A673 (cell line): ENCODE measurements around the gene SPINT3. TPM values are rescaled to one million over a fixed set of nuclear protein-coding genes. Genes with fewer than 3 reads are reported as not detected.

ENCODE experiments used
- BruUV-seq: library from RNA; stranded (reverse); fragments of 400-500 nt; replicated peaks from 2 replicates; lab custom pipeline; 2021; lab: Mats Ljungman, UMichigan
- CTCF ChIA-PET: fragments of 300-600 bp; sonication (Branson Sonifier 250); formaldehyde crosslinking; loops from one replicate; lab custom pipeline; 2022; ENCODE audit warnings: antibody characterized with exemption; lab: Charles Lee
- POLR2A ChIA-PET: fragments of 300-600 bp; sonication (Branson Sonifier 250); formaldehyde crosslinking; loops from one replicate; lab custom pipeline; 2022; ENCODE audit warnings: antibody characterized with exemption; ENCODE audit not compliant: low non-redundant PET; lab: Charles Lee
- DNase-seq: peaks from one replicate; pipeline ENCODE4 v3.0.0-alpha.2; 2015; ENCODE audit warnings: low spot score
- H3K27ac ChIP-seq: fragments of 200-600 bp; sonication (generic); 2 replicates; pipeline ENCODE4 v1.5.1; 2016; ENCODE audit warnings: mixed run types, low read depth, mild to moderate bottlenecking, mixed read lengths, antibody characterized with exemption, low read length; ENCODE audit not compliant: poor library complexity, severe bottlenecking
- H3K27me3 ChIP-seq: fragments of 200-600 bp; sonication (generic); replicated peaks from 2 replicates; pipeline ENCODE4 v1.6.1; 2017; ENCODE audit warnings: mixed run types, low read depth, mild to moderate bottlenecking, mixed read lengths, antibody characterized with exemption, low read length; ENCODE audit not compliant: insufficient read depth, poor library complexity
- H3K36me3 ChIP-seq: fragments of 200-600 bp; sonication (generic); 2 replicates; pipeline ENCODE4 v1.6.1; 2016; ENCODE audit warnings: mixed run types, mild to moderate bottlenecking, mixed read lengths, antibody characterized with exemption, low read length; ENCODE audit not compliant: insufficient read depth, poor library complexity, severe bottlenecking
- H3K4me1 ChIP-seq: fragments of 200-600 bp; sonication (generic); 2 replicates; pipeline ENCODE4 v1.6.1; 2017; ENCODE audit warnings: mixed run types, mild to moderate bottlenecking, mixed read lengths, antibody characterized with exemption, low read length; ENCODE audit not compliant: insufficient read depth, poor library complexity, severe bottlenecking
- H3K4me3 ChIP-seq: fragments of 200-600 bp; sonication (generic); 2 replicates; pipeline ENCODE4 v1.5.1; 2016; ENCODE audit warnings: low read depth, mixed run types, mild to moderate bottlenecking, mixed read lengths, low read length; ENCODE audit not compliant: poor library complexity, severe bottlenecking
- H3K9me3 ChIP-seq: fragments of 200-600 bp; sonication (generic); 2 replicates; pipeline ENCODE4 v1.6.1; 2016; ENCODE audit warnings: mixed run types, low read depth, mild to moderate bottlenecking, mixed read lengths, antibody characterized with exemption, low read length; ENCODE audit not compliant: poor library complexity, severe bottlenecking
- CTCF ChIP-seq: fragments of 300-800, 200-600 bp; sonication (generic); conservative IDR thresholded peaks from 2 replicates; pipeline ENCODE4 v1.5.1; 2017; ENCODE audit warnings: low read depth, mild to moderate bottlenecking, antibody characterized with exemption, low read length, moderate library complexity, mixed read lengths
- EZH2 ChIP-seq: fragments of 200-600 bp; sonication (generic); IDR thresholded peaks from 2 replicates; pipeline ENCODE4 v1.6.1; 2017; ENCODE audit warnings: borderline replicate concordance, low read depth, mild to moderate bottlenecking, mixed read lengths, antibody characterized with exemption, low read length; ENCODE audit not compliant: poor library complexity, severe bottlenecking
- intact Hi-C: fragments of 100-400 bp; cut with micrococcal nuclease; formaldehyde crosslinking; loops from one replicate; pipeline ENCODE4 v1.10.0; 2022; ENCODE audit not compliant: unreplicated experiment
- total RNA-seq: library from RNA; stranded (reverse); gene quantifications from 2 replicates; pipeline ENCODE4 v1.2.3, GENCODE V29; 2021

The SPINT3 gene
- total RNA-seq, 1 experiment from 2014 or later: not detected

GRCh38 chr20:45470262-45470931 lies 45.0 kb downstream of the SPINT3 start:
- peaks cover 44% of the 10 kb centered on the region for H3K27me3 ChIP-seq
- no peak for DNase-seq
- H3K27ac ChIP-seq: no peak overlapping the region
- no peaks in the 10 kb centered on the region for H3K9me3 ChIP-seq
- no TSS peak for BruUV-seq
- TF ChIP-seq CTCF: no peak
- TF ChIP-seq EZH2: no peak
- intact Hi-C loops: no loop called here
- H3K4me1 ChIP-seq: peaks cover 4% of the 10 kb centered on the region
- H3K36me3 ChIP-seq: no peaks in the 10 kb centered on the region
- CTCF ChIA-PET: interaction anchor here (0.7 kb wide), 1 partner anchor 31 kb away, joined by 3 read pairs; no protein-coding TSS in a partner anchor
- POLR2A ChIA-PET: interaction anchor here (0.8 kb wide), 1 partner anchor 159 kb away, joined by 3 read pairs; the partner anchor contains the start of gene WFDC10A
- H3K4me3 ChIP-seq: peak overlapping the region; percentile 38

- H3K27me3 ChIP-seq: peaks cover 52% of the 10 kb centered on the region
- intact Hi-C loops: no loop called here
- POLR2A ChIA-PET: interaction anchor here (0.8 kb wide), 1 partner anchor 160 kb away, joined by 3 read pairs; the partner anchor contains the start of gene WFDC10A
Observed at GRCh38 chr20:45469336-45470261, 45.8 kb downstream of the SPINT3 start, which contains the start of gene WFDC2. Gene WFDC2 (plus strand): TSS chr20:45469753. CDS start chr20:45469782, 29 bp downstream.

More at GRCh38 chr20:45469336-45470261, 45.8 kb downstream of the SPINT3 start, which contains the start of gene WFDC2:
- BruUV-seq: no TSS peak
- no peak for DNase-seq
- H3K9me3 ChIP-seq: no peaks in the 10 kb centered on the region
- H3K4me1 ChIP-seq: peaks cover 4% of the 10 kb centered on the region
- H3K4me3 ChIP-seq: peak within 1 kb of the TSS; percentile 38
- TF ChIP-seq CTCF (no peak), EZH2 (no peak)
- H3K27ac ChIP-seq: no peak within 1 kb of the TSS
- no peaks in the 10 kb centered on the region for H3K36me3 ChIP-seq
- CTCF ChIA-PET: no interaction called here
